ENCODE results near the gene IL17RA.
A peak's percentile ranks its signal among the peaks of the same experiment; 100 is the strongest.

Gene IL17RA

DNA sequence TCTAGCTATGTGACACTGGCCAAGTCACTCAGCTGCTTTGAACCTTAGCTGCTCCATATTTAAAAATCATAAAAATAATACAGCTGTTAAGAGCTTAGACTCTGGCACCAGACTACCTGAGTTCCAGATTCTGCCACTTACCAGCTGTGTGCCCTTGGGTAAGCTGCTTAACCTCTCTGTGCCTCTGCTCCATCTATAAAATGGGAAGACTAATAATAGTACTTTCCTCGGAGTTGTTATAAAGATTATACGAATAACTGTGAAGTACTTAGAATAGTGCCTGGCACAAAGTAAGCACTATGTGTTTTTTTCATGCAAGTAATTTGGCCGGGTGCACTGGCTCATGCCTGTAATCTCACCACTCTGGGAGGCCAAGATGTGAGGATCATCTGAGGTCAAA is 72.9 kb downstream of the IL17RA start:
- no peak for DNase-seq (ENCODE audit: low spot score)

- DNase-seq (ENCODE audit: low spot score): no peak
Observed at GRCh38 chr22:17158176-17158567, 73.4 kb downstream of the IL17RA start.

DNA sequence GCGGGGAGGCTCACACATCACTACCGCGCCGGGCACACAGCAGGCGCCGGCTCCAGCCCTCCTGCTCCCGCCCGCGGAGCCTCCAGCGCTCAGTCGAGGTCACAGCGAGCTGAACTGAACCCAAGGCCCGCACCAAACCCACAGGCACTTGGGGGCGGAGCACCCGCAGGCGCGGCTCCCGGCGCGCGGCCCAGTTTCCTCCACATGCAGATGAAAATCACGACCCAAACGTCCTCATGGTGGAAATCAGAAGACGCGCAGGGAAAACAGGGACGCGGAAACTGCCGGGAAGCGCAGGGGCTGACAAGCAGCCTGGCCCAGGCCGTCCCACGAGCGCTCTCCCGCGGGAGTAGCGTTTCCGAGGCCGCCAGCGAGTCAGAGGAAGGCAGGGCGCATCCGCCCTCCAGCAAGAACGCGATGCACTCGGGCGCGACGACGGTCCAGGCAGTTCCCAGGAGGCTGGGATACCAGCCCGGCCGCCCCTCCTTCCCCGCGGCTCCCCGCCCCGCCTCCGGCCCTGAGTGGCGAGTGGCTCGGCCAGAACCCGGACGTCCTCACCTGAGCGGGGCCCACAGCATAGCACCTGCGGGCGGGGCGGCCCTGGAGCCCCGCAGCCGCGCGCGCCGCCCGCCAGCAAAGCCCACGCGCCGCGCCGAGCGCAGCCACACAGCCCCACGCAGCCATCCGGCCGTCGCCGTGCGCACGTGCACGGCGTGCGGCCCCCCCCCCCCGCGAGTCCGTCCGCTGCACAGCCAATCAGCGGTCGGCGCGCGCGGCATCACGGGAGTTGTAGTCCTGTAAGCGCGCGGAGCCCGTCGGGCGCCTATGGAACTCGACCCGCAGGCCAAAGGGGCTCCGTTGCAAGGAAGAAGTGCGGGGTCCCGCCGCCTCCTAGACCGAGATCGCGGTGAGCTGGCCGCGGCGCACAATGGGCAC is 74.0 kb downstream of the IL17RA start, which contains the start of gene HDHD5:
HDHD5 (minus strand) TSS at position 710 of the 936 bp plus-strand sequence; CDS start at position 684, 26 bp downstream.
- peak; percentile 94 for DNase-seq (ENCODE audit: low spot score)

- no peak for DNase-seq (ENCODE audit: low spot score)
Observed at GRCh38 chr22:17159504-17159951, 74.7 kb downstream of the IL17RA start.

GRCh38 chr22:17161991-17162390 is 77.2 kb downstream of the IL17RA start:
- DNase-seq (ENCODE audit: low spot score): no peak

GRCh38 chr22:17162731-17163130 is 77.9 kb downstream of the IL17RA start:
- no peak for DNase-seq (ENCODE audit: low spot score)

GRCh38 chr22:17164392-17165024 is 79.7 kb downstream of the IL17RA start:
- no peak for DNase-seq (ENCODE audit: low spot score)
